Esophagus squamous epithelium (tissue), 4 donors: ENCODE measurements around the gene STK32C.

ENCODE experiments used
- POLR2A ChIP-seq, 4 donors: fragments of 450-650 bp; IDR thresholded peaks; one replicate each; pipeline ENCODE4 v1.6.1; 2017; ENCODE audit warnings: antibody characterized with exemption in 4 of 4, mild to moderate bottlenecking in 4 of 4, moderate library complexity in 3 of 4
- TF ChIP-seq, protein P1 (sequence below), 6 experiments: fragments of 450-650 bp in 4 of 6; fragments of 200-600 bp in 2 of 6; sonication (generic) in 2 of 6; IDR thresholded peaks; one replicate each; pipeline ENCODE4 v1.5.1; 2016 to 2019; ENCODE audit warnings: antibody characterized with exemption in 6 of 6, mild to moderate bottlenecking in 4 of 6, moderate library complexity in 4 of 6

- TF ChIP-seq, protein P1, sequence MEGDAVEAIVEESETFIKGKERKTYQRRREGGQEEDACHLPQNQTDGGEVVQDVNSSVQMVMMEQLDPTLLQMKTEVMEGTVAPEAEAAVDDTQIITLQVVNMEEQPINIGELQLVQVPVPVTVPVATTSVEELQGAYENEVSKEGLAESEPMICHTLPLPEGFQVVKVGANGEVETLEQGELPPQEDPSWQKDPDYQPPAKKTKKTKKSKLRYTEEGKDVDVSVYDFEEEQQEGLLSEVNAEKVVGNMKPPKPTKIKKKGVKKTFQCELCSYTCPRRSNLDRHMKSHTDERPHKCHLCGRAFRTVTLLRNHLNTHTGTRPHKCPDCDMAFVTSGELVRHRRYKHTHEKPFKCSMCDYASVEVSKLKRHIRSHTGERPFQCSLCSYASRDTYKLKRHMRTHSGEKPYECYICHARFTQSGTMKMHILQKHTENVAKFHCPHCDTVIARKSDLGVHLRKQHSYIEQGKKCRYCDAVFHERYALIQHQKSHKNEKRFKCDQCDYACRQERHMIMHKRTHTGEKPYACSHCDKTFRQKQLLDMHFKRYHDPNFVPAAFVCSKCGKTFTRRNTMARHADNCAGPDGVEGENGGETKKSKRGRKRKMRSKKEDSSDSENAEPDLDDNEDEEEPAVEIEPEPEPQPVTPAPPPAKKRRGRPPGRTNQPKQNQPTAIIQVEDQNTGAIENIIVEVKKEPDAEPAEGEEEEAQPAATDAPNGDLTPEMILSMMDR (IDR thresholded peaks at IDR 0.05): no peak
- no peak for TF ChIP-seq POLR2A (IDR thresholded peaks at IDR 0.05)
These were observed 6.1 kb upstream of the STK32C start for GRCh38 chr10:132313865-132314264.
